Measurements from ENCODE around the gene KLLN.

DNA sequence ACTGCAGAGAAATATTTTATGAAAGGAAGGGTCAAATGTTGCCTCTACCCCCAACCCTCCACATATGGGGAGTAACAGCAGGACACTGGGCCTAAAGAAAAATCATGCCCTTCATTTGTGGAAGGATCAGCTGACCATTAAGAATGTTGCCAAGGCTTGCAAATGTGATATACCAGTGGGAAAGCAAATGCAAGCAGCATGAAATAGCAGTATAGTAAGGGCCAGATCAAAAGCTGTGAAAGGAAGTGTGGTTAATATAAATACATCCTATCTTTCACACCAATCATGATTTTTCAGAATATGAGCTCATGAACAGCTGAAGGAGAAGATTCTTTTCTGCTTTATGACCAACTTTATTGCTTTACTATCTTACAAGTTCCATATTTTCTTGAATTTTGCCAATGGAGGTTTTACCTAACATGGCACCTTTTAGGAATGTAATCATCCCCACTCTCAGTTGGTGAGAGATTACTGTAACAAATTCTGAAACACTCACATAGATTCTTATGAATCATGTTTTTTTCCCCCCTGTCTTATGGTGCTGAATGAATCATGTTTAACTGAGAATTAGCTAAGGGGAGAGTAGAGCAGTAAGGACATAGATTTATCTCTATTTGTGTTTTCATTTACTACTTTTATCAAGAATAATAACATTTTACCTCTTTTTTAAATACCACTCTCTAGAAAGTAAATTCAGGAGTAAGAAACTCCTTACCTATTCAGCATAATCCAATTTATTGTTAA, 33.2 kb downstream of the KLLN start:
- TF ChIP-seq, protein P1, sequence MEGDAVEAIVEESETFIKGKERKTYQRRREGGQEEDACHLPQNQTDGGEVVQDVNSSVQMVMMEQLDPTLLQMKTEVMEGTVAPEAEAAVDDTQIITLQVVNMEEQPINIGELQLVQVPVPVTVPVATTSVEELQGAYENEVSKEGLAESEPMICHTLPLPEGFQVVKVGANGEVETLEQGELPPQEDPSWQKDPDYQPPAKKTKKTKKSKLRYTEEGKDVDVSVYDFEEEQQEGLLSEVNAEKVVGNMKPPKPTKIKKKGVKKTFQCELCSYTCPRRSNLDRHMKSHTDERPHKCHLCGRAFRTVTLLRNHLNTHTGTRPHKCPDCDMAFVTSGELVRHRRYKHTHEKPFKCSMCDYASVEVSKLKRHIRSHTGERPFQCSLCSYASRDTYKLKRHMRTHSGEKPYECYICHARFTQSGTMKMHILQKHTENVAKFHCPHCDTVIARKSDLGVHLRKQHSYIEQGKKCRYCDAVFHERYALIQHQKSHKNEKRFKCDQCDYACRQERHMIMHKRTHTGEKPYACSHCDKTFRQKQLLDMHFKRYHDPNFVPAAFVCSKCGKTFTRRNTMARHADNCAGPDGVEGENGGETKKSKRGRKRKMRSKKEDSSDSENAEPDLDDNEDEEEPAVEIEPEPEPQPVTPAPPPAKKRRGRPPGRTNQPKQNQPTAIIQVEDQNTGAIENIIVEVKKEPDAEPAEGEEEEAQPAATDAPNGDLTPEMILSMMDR (IDR thresholded peaks at IDR 0.05) = no peak
- TF ChIP-seq POLR2AphosphoS5 (IDR thresholded peaks at IDR 0.05; ENCODE audit: low read depth, low read length) = no peak
- no peak for TF ChIP-seq SIN3A (IDR thresholded peaks at IDR 0.05; ENCODE audit: borderline replicate concordance, insufficient read depth, low read depth, low read length)
- TF ChIP-seq, protein P2, sequence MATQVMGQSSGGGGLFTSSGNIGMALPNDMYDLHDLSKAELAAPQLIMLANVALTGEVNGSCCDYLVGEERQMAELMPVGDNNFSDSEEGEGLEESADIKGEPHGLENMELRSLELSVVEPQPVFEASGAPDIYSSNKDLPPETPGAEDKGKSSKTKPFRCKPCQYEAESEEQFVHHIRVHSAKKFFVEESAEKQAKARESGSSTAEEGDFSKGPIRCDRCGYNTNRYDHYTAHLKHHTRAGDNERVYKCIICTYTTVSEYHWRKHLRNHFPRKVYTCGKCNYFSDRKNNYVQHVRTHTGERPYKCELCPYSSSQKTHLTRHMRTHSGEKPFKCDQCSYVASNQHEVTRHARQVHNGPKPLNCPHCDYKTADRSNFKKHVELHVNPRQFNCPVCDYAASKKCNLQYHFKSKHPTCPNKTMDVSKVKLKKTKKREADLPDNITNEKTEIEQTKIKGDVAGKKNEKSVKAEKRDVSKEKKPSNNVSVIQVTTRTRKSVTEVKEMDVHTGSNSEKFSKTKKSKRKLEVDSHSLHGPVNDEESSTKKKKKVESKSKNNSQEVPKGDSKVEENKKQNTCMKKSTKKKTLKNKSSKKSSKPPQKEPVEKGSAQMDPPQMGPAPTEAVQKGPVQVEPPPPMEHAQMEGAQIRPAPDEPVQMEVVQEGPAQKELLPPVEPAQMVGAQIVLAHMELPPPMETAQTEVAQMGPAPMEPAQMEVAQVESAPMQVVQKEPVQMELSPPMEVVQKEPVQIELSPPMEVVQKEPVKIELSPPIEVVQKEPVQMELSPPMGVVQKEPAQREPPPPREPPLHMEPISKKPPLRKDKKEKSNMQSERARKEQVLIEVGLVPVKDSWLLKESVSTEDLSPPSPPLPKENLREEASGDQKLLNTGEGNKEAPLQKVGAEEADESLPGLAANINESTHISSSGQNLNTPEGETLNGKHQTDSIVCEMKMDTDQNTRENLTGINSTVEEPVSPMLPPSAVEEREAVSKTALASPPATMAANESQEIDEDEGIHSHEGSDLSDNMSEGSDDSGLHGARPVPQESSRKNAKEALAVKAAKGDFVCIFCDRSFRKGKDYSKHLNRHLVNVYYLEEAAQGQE (IDR thresholded peaks at IDR 0.05; ENCODE audit: insufficient read depth in 1 of 2, low read depth in 2 of 2, low read length in 1 of 2) = no peak
